Lung microvascular endothelial cell (primary cell): ENCODE measurements around the gene FAM234A. TPM values are rescaled to one million over a fixed set of nuclear protein-coding genes. Genes with fewer than 3 reads are reported as not detected.

Source experiments
- DNase-seq, 2 donors: peaks; one replicate each; pipeline versions ENCODE4 v3.0.0 to v3.0.0-alpha.2; 2010; ENCODE audit warnings: low read depth in 2 of 2
- total RNA-seq: library from RNA; depleted of rRNA; stranded (reverse); fragments of >200 nt; gene quantifications from 2 replicates; pipeline ENCODE4 v1.2.1, GENCODE V29; 2014

FAM234A gene
- total RNA-seq, 1 donor from 2014 or later = 41.5 TPM

DNA sequence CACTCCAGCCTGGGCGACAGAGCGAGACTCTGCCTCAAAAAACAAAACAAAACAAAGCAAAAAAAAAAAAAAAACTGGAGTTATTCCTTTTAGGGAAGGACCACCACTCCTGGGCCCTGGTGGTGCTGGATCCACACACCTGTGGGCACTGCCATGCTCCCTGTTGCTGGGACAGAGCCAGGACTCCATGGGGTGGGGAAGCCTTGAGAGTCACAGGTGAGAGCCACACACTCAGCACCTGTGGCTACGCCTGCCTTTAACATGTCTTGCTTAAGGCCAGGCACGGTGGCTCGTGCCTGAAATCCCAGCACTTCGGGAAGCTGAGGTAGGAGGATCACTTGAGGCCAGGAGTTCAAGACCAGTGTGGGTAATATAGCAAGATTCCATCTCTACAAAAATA is 66.6 kb downstream of the FAM234A start:
- DNase-seq = no peak

DNA sequence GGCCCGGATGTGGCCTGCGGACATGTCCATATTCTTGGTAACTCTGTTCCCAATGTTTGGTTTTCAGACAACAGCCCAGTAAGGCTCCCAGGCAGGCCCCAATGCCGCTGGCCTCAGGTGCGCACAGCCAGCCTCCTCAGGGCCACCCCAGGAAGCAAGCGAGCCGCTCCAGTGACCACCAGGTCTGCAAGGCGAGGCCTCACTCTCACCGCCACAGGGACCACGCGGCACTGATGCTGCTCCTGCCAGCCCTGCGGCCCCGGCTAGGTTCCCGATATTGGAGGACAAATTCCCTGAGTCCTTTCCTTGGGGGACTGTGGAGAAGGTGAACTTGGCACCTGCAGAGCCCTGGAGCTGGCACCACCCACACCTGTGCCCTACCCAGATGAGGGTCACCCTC is 67.3 kb downstream of the FAM234A start:
- no peak for DNase-seq

DNA sequence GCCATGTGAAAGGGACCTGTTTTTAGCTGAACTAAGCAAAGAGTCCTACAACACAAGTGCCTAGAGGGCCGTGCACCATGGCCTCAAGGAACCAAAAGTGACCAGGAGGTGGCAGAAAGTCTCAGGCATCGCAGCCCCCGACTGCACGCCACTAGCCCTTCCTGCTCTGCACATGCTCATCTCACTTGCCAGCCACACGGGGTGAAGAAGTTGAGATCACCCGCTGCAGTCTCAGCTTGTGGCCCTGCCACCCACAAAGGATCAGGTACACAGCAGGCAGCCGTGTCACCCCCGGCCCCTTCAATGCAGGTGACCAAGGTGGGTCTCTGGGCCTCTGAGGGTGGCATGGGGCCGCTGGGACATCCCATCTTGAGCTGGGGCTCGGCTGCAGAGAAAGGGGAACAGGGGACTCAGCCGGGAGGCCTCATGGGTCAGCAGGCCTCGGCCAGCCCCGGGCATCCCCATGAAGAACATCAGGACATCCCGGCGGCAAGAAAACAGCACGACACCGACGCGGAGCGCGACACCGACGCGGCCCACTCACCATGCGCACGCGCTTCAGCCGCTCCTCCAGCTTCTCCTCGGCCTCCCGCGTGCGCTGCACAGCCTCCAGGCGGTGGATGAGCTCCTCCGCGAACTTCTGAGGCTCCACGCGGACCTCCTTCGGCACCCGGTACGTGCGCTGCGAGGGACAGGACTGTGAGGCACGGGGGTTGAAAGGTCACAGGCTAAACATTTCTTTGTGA is 69.3 kb downstream of the FAM234A start:
- DNase-seq = peak; percentile 19 to 29

DNA sequence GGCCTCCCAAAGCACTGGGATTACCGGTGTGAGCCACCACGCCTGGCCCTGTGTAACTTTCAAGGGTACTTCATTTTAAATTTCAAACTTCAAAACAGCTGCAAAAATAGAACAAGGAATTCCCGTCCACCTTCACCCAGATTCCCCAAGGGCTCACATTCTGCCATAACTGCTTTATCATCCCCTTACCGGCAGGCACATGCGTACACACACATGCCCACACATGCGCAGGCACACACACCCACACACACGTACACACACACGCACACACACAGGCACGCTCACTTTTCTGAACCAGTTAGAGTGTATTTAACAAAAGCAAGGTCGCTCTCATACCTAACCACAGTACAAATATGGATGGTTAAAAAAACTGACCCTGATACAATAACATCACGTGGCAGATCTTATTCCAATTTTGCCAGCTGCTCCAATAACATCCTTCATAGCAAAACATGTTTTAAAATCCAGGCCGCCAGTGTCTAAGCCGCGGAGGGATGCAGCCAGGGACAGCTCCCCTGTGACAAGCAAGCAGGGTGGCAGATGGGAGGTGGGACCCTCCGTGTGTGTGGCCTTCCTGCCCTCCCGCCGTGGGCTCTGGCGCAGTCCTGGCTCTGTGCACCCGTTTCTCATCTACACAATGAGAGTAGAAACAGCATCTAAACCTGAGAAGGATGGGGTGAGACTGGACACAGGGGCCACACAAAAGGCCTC is 71.5 kb downstream of the FAM234A start:
- peak in 1 of 2 donors; percentile 21 for DNase-seq

DNA sequence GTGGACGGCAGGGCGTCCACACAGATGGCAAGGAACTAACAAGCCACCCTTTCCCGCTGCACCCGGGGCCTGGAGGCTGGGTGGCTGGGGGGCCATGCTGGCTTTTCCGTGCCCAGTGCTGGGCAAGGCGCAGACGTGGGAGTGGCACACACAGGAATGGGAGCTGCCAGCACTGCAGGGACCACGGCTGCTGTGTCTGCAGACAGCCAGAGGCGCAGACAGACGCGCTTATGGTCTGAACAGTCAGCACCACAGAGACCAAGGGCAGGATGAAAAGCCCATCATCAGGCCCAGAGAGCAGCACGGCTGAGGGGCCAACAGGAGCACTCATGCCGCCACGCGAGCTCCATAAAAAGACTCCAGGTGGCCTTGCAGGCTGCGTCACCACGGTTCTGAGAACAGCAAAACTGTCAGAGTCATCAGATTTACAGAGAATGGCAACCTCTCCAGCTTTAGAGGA is 72.3 kb downstream of the FAM234A start:
- no peak for DNase-seq

- no peak for DNase-seq
Measured at GRCh38 chr16:307691-308312, 73.2 kb downstream of the FAM234A start.

- DNase-seq = no peak
Measured at GRCh38 chr16:309476-309875, 74.9 kb downstream of the FAM234A start.

- DNase-seq = no peak
Measured at GRCh38 chr16:311725-312124, 77.1 kb downstream of the FAM234A start.

DNA sequence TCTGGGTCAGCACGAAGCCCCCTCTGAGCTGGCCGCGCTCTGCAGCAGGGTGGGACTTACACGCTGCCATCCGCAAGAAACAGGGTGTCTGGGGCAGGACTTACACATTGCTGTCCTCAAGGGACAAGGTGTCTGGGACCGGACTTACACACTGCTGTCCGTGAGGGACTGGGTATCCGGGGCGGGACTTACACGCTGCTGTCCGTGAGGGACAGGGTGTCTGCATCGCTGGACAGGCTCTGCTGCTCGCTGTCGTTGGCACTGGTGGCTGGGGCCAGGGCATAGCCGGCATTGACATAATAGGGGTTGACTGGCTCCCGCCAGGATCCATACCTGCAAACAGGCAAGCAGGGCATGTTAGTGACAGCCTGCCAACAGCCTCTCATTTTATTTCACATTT is 79.7 kb downstream of the FAM234A start:
- no peak for DNase-seq

GRCh38 chr16:314795-315299 is 80.2 kb downstream of the FAM234A start:
- DNase-seq = no peak

Other genes starting within 250 kb of the FAM234A start
- 4.6 and 5.2 TPM in 2 replicates for gene POLR3K, start 181.2 kb upstream of the FAM234A start, total RNA-seq
- gene SNRNP25, start 181.0 kb upstream of the FAM234A start, total RNA-seq = 14.1 and 25.7 TPM in 2 replicates
- 12.6 and 24.8 TPM in 2 replicates for gene RHBDF1, start 162.2 kb upstream of the FAM234A start, total RNA-seq
- 186 and 202 TPM in 2 replicates for gene MPG, start 156.6 kb upstream of the FAM234A start, total RNA-seq
- 2.4 and 3.6 TPM in 2 replicates for gene NPRL3, start 96.1 kb upstream of the FAM234A start, total RNA-seq
- gene HBZ, start 82.2 kb upstream of the FAM234A start, total RNA-seq = not detected in 2 replicates
- gene HBM, start 68.8 kb upstream of the FAM234A start, total RNA-seq = not detected in 2 replicates
- not detected in 2 replicates for gene HBA2, start 61.9 kb upstream of the FAM234A start, total RNA-seq
- not detected in 2 replicates for gene HBA1, start 58.1 kb upstream of the FAM234A start, total RNA-seq
- 0.65 TPM in 1 of 2 replicates, not detected in the other for gene HBQ1, start 54.4 kb upstream of the FAM234A start, total RNA-seq
- gene LUC7L, start 5.4 kb upstream of the FAM234A start, total RNA-seq = 19.6 and 28.2 TPM in 2 replicates
- 0.20 and 0.44 TPM in 2 replicates for gene RGS11, start 41.1 kb downstream of the FAM234A start, total RNA-seq
- gene ARHGDIG, start 45.8 kb downstream of the FAM234A start, total RNA-seq = under 0.01 and 0.22 TPM in 2 replicates
- not detected in 2 replicates for gene PDIA2, start 48.3 kb downstream of the FAM234A start, total RNA-seq
- gene AXIN1, start 117.9 kb downstream of the FAM234A start, total RNA-seq = 10.2 and 15.9 TPM in 2 replicates
- gene MRPL28, start 135.7 kb downstream of the FAM234A start, total RNA-seq = 70.8 and 80.6 TPM in 2 replicates
- gene PGAP6, start 147.2 kb downstream of the FAM234A start, total RNA-seq = 78.7 and 110 TPM in 2 replicates
- 30.4 and 55.6 TPM in 2 replicates for gene NME4, start 162.4 kb downstream of the FAM234A start, total RNA-seq
- gene DECR2, start 167.1 kb downstream of the FAM234A start, total RNA-seq = 9.3 and 12.6 TPM in 2 replicates
- 21.1 and 36.3 TPM in 2 replicates for gene RAB11FIP3, start 190.8 kb downstream of the FAM234A start, total RNA-seq